GM21390 (cell line): ENCODE data around the gene RPS15.

Source experiments
- ATAC-seq: cut with Tn5 transposase; IDR thresholded peaks from one replicate; pipeline ENCODE4 v1.9.1; 2021; ENCODE audit not compliant: unreplicated experiment

The RPS15 gene

GRCh38 chr19:1438035-1438932, at the start of gene RPS15:
Gene RPS15 (plus strand): TSS chr19:1438396. CDS start chr19:1438426, 30 bp downstream.
- peak; percentile 68 for ATAC-seq

GRCh38 chr19:1388637-1389026, 49.6 kb upstream of the RPS15 start:
- ATAC-seq, result no peak

- no peak for ATAC-seq
Measured at GRCh38 chr19:1389033-1389940, 48.9 kb upstream of the RPS15 start.

GRCh38 chr19:1390890-1391423, 47.2 kb upstream of the RPS15 start:
- ATAC-seq, result no peak

GRCh38 chr19:1392407-1392806, 45.8 kb upstream of the RPS15 start:
- ATAC-seq, result no peak

- ATAC-seq, result no peak
Measured at GRCh38 chr19:1392939-1393530, 45.2 kb upstream of the RPS15 start.

- no peak for ATAC-seq
Measured at GRCh38 chr19:1393841-1394240, 44.4 kb upstream of the RPS15 start.

- ATAC-seq, result no peak
Measured at GRCh38 chr19:1394252-1395193, 43.7 kb upstream of the RPS15 start.

- no peak for ATAC-seq
Measured at GRCh38 chr19:1395194-1396018, 42.8 kb upstream of the RPS15 start.

GRCh38 chr19:1396019-1396767, 42.0 kb upstream of the RPS15 start:
- no peak for ATAC-seq

GRCh38 chr19:1396768-1397679, 41.2 kb upstream of the RPS15 start:
- ATAC-seq, result no peak

- ATAC-seq, result no peak
Measured at GRCh38 chr19:1397838-1398237, 40.4 kb upstream of the RPS15 start.

- no peak for ATAC-seq
Measured at GRCh38 chr19:1399079-1399478, 39.1 kb upstream of the RPS15 start.

GRCh38 chr19:1399745-1400144, 38.5 kb upstream of the RPS15 start:
- ATAC-seq, result no peak

GRCh38 chr19:1400281-1401137, 37.7 kb upstream of the RPS15 start:
- ATAC-seq, result no peak

- ATAC-seq, result peak; percentile 57
Measured at GRCh38 chr19:1401138-1401888, 36.9 kb upstream of the RPS15 start, which contains the start of gene GAMT. Gene GAMT (minus strand): TSS chr19:1401542. CDS start chr19:1401476, 66 bp downstream.
